HUES64 (cell line): Measurements from ENCODE around the gene PRKAA2.

Experiments used
- H3K27ac ChIP-seq: 2 replicates; pipeline ENCODE4 v1.7.0; 2013; ENCODE audit warnings: low read depth, low read length, inconsistent platforms
- H3K27me3 ChIP-seq: 2 replicates; pipeline ENCODE4 v1.6.1; 2013; ENCODE audit warnings: mild to moderate bottlenecking, low read length; ENCODE audit not compliant: insufficient read depth
- H3K36me3 ChIP-seq: 2 replicates; pipeline ENCODE4 v1.6.1; 2013; ENCODE audit warnings: mild to moderate bottlenecking, low read length; ENCODE audit not compliant: insufficient read depth
- H3K4me1 ChIP-seq: 2 replicates; pipeline ENCODE4 v1.6.1; 2013; ENCODE audit warnings: mild to moderate bottlenecking, low read length, moderate library complexity; ENCODE audit not compliant: insufficient read depth
- H3K4me3 ChIP-seq: 2 replicates; pipeline ENCODE4 v1.5.1; 2013; ENCODE audit warnings: mild to moderate bottlenecking, low read length, moderate library complexity
- H3K9ac ChIP-seq: 2 replicates; pipeline ENCODE4 v1.6.1; 2013; ENCODE audit warnings: mild to moderate bottlenecking, low read depth, low read length
- H3K9me3 ChIP-seq: 2 replicates; pipeline ENCODE4 v1.6.1; 2013; ENCODE audit warnings: low read depth, low read length; ENCODE audit not compliant: insufficient read depth
- WGBS: fragments of 150-250, 120-280 bp; methylation state at CpG from one replicate; pipeline ENCODE4 v1.1.7; 2013; ENCODE audit warnings: missing lambda C conversion rate; 5-methylcytosine and 5-hydroxymethylcytosine counted together

PRKAA2 gene

DNA sequence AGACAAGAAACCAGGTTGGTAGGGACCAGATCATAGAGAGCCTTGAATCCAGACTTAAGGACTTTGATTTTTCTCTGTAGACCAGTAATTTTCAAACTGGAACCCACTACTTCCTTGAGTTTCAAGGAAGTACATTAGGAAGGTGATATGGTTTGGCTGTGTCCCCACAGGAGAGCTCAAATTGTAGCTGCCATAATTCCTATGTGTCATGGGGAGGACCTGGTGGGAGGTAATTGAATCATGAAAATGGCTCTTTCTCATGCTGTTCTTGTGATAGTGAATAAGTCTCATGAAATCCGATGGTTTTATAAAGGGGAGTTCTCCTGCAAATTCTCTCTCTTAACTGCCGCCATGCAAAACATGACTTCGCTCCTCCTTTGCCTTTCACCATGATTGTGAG lies 10.1 kb upstream of the PRKAA2 start:
- peaks cover 5% of the 10 kb centered on the region for H3K4me1 ChIP-seq
- no peak overlapping the region for H3K4me3 ChIP-seq
- H3K27ac ChIP-seq = no peak overlapping the region
- H3K9me3 ChIP-seq = no peaks in the 10 kb centered on the region
- 86% methylated on average over 3 of the region's 3 CpGs for WGBS
- no peak overlapping the region for H3K9ac ChIP-seq
- H3K27me3 ChIP-seq = no peaks in the 10 kb centered on the region
- no peaks in the 10 kb centered on the region for H3K36me3 ChIP-seq

- no peaks in the 10 kb centered on the region for H3K9me3 ChIP-seq
- 91% methylated on average over 1 of the region's 1 CpG for WGBS
- H3K27me3 ChIP-seq = peaks cover 10% of the 10 kb centered on the region
- no peaks in the 10 kb centered on the region for H3K36me3 ChIP-seq
- peaks cover under 1% of the 10 kb centered on the region; the same call in 1 of the 2 replicates for H3K4me1 ChIP-seq
- H3K4me3 ChIP-seq = no peak overlapping the region
- no peak overlapping the region for H3K9ac ChIP-seq
- H3K27ac ChIP-seq = no peak overlapping the region
Observed at GRCh38 chr1:56638248-56638647, 6.9 kb upstream of the PRKAA2 start.

- Histone ChIP-seq H3K9ac (no peak overlapping the region), H3K4me1 (peaks cover under 1% of the 10 kb centered on the region; the same call in 1 of the 2 replicates), H3K4me3 (no peak overlapping the region), H3K27me3 (peaks cover 20% of the 10 kb centered on the region), H3K9me3 (no peaks in the 10 kb centered on the region), H3K27ac (no peak overlapping the region), H3K36me3 (no peaks in the 10 kb centered on the region)
- 44% methylated on average over 2 of the region's 2 CpGs for WGBS
Observed at GRCh38 chr1:56639211-56639610, 5.9 kb upstream of the PRKAA2 start.

GRCh38 chr1:56643661-56644060 lies 1.5 kb upstream of the PRKAA2 start:
- Histone ChIP-seq H3K27me3 (peaks cover 31% of the 10 kb centered on the region), H3K27ac (no peak overlapping the region), H3K9ac (no peak overlapping the region), H3K36me3 (no peaks in the 10 kb centered on the region), H3K4me1 (peaks cover 8% of the 10 kb centered on the region), H3K4me3 (no peak overlapping the region), H3K9me3 (no peaks in the 10 kb centered on the region)

- Histone ChIP-seq H3K9ac (peak overlapping the region; percentile 75), H3K27ac (no peak overlapping the region), H3K4me3 (peak overlapping the region; percentile 71)
Observed at GRCh38 chr1:56644064-56644918, 823 bp upstream of the PRKAA2 start.

GRCh38 chr1:56645677-56646305 lies 677 bp downstream of the PRKAA2 start:
- Histone ChIP-seq H3K27ac (no peak overlapping the region), H3K4me1 (peaks cover 8% of the 10 kb centered on the region), H3K36me3 (no peaks in the 10 kb centered on the region), H3K9me3 (no peaks in the 10 kb centered on the region), H3K27me3 (peaks cover 31% of the 10 kb centered on the region), H3K9ac (peak overlapping the region; percentile 75), H3K4me3 (peak overlapping the region; percentile 71)
- 3% methylated on average over 18 of the region's 18 CpGs for WGBS

More at GRCh38 chr1:56644064-56644918, 823 bp upstream of the PRKAA2 start:
- no peaks in the 10 kb centered on the region for H3K36me3 ChIP-seq
- no peaks in the 10 kb centered on the region for H3K9me3 ChIP-seq
- H3K4me1 ChIP-seq = peaks cover 8% of the 10 kb centered on the region
- peaks cover 31% of the 10 kb centered on the region for H3K27me3 ChIP-seq
- 27% methylated on average over 19 of the region's 23 CpGs for WGBS

GRCh38 chr1:56646611-56647010 lies 1.5 kb downstream of the PRKAA2 start:
- no peaks in the 10 kb centered on the region for H3K36me3 ChIP-seq
- 86% methylated on average over 3 of the region's 3 CpGs for WGBS
- H3K4me3 ChIP-seq = peak overlapping the region; percentile 71
- H3K9ac ChIP-seq = no peak overlapping the region
- no peak overlapping the region for H3K27ac ChIP-seq
- no peaks in the 10 kb centered on the region for H3K9me3 ChIP-seq
- H3K4me1 ChIP-seq = peaks cover 8% of the 10 kb centered on the region
- peaks cover 31% of the 10 kb centered on the region for H3K27me3 ChIP-seq

- no peaks in the 10 kb centered on the region for H3K9me3 ChIP-seq
- H3K4me3 ChIP-seq = no peak overlapping the region; the same call in 1 of the 2 replicates
- no peak overlapping the region for H3K27ac ChIP-seq
- no peaks in the 10 kb centered on the region for H3K36me3 ChIP-seq
- H3K4me1 ChIP-seq = peaks cover 8% of the 10 kb centered on the region
- H3K9ac ChIP-seq = no peak overlapping the region
- no CpG with 5 or more reads among the region's 1 CpG for WGBS
- H3K27me3 ChIP-seq = peaks cover 31% of the 10 kb centered on the region
Observed at GRCh38 chr1:56647106-56647505, 2.0 kb downstream of the PRKAA2 start.

DNA sequence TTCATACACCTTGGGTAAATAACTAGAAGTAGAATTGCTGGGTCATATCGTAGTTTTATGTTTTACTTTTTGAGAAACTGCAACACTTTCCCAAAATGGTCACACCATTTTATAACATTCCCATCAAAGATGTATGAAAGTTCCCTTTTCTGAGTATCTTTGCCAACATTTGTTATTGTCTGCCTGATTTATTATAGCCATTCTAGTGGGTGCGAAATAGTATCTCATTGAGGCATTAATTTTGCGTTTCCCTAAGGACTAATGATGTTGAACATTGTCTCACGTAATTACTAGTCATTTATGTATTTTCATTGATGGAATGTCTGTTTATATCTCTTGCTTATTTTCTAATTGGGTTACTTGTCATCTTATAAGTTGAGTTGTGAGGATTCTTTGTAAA lies 3.4 kb downstream of the PRKAA2 start:
- H3K36me3 ChIP-seq = no peaks in the 10 kb centered on the region
- H3K27me3 ChIP-seq = peaks cover 18% of the 10 kb centered on the region
- no peak overlapping the region for H3K4me3 ChIP-seq
- H3K4me1 ChIP-seq = peaks cover 8% of the 10 kb centered on the region
- WGBS = 75% methylated on average over 4 of the region's 4 CpGs
- no peaks in the 10 kb centered on the region for H3K9me3 ChIP-seq
- no peak overlapping the region for H3K9ac ChIP-seq
- no peak overlapping the region for H3K27ac ChIP-seq

DNA sequence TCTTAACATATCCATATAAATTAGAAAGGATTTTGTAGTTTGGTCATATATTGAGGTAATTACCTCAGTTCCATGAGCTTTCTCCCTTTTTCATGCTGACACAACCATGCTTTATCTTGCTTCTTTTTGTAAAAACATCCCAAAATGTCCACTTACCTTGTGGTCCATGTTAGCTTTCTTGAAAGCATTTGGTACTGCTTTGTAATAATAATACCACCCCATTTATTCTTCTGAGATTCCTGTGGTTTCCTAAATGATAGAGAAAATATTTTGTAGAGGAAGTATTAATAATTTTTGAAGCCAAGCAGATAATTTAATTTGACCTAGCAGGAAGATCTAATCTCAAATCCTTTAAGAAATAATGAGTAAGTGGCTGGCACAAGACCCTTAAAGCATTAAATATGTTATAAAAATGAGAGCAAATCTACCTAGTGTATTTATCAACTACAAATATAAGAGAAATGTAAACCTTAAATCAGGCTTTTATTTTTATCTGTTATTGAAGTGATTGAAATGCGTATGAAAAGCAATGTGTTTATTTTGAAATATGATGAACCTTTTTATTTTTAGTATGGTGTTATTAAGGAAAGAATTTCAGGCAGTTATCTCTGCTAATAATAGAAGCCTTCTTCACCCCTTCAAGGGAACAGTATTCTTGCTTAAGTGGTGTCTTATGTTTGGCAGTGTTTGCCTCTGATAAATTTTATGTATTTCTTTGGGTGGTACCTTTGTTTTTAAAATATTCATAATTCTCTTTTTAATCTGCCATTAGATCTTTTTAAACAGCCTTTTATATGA lies 9.2 kb downstream of the PRKAA2 start:
- H3K9ac ChIP-seq = no peak overlapping the region
- H3K36me3 ChIP-seq = peaks cover 7% of the 10 kb centered on the region; the same call in 1 of the 2 replicates
- no peaks in the 10 kb centered on the region for H3K27me3 ChIP-seq
- no peak overlapping the region for H3K27ac ChIP-seq
- H3K9me3 ChIP-seq = peaks cover 18% of the 10 kb centered on the region
- H3K4me3 ChIP-seq = no peak overlapping the region
- no peaks in the 10 kb centered on the region for H3K4me1 ChIP-seq
- 77% methylated on average over 1 of the region's 1 CpG for WGBS
